ENCODE measurements around the gene ERVK3-1. TPM values are rescaled to one million over a fixed set of nuclear protein-coding genes. Genes with fewer than 3 reads are reported as not detected.

The ERVK3-1 gene
- total and polyA plus RNA-seq, 2 of the 13 experiments (the other 11 are each of a cell fraction or from before 2014, with no cell fraction given): 28.5 to 38.7 TPM

- TF ChIP-seq NFAT5 (CRISPR knock-in tag; IDR thresholded peaks at IDR 0.05) (no peak), KMT2B (CRISPR knock-in tag; IDR thresholded peaks at IDR 0.05) (peak; percentile 83), ZNF274 (CRISPR knock-in tag; IDR thresholded peaks at IDR 0.05) (no peak), ZKSCAN8 (CRISPR knock-in tag; IDR thresholded peaks at IDR 0.05; ENCODE audit: borderline replicate concordance) (no peak), SRSF4 (IDR thresholded peaks at IDR 0.05; ENCODE audit: low read depth, low read length, poor library complexity, severe bottlenecking) (no peak), CENPX (CRISPR knock-in tag; IDR thresholded peaks at IDR 0.05) (no peak), ZSCAN9 (CRISPR knock-in tag; IDR thresholded peaks at IDR 0.05; ENCODE audit: borderline replicate concordance) (no peak), ZBTB49 (CRISPR knock-in tag; IDR thresholded peaks at IDR 0.05; ENCODE audit: borderline replicate concordance) (no peak), ELF3 (CRISPR knock-in tag; IDR thresholded peaks at IDR 0.05) (peak; percentile 19; the same call in 1 of the 2 replicates), RARA (CRISPR knock-in tag; IDR thresholded peaks at IDR 0.05) (no peak), ZNF460 (CRISPR knock-in tag; IDR thresholded peaks at IDR 0.05; ENCODE audit: borderline replicate concordance) (no peak), ZNF772 (CRISPR knock-in tag; IDR thresholded peaks at IDR 0.05) (peak; percentile 43; the same call in 1 of the 2 replicates), FOXP4 (CRISPR knock-in tag; IDR thresholded peaks at IDR 0.05) (no peak), ONECUT2 (CRISPR knock-in tag; IDR thresholded peaks at IDR 0.05) (no peak)
Measured at GRCh38 chr19:58278541-58279041, 26.6 kb upstream of the ERVK3-1 start, which contains the start of gene ZNF8 (continued).
